ENCODE results near the gene CAMK2B.
"Not testable (repeated sequence)": the region's sequence is repeated elsewhere in the genome, so short reads cannot be mapped to it uniquely, and the experiment has no call there.

CAMK2B gene

GRCh38 chr7:44188480-44189225 lies 136.7 kb downstream of the CAMK2B start:
- H3K4me3 Mint-ChIP-seq: no peak overlapping the region

GRCh38 chr7:44187636-44188416 lies 137.6 kb downstream of the CAMK2B start:
- H3K27ac Mint-ChIP-seq: no peak overlapping the region
- no peaks in the 10 kb centered on the region for H3K9me3 Mint-ChIP-seq
- H3K4me3 Mint-ChIP-seq: no peak overlapping the region
- peaks cover 3% of the 10 kb centered on the region for H3K27me3 Mint-ChIP-seq
- no peaks in the 10 kb centered on the region for H3K36me3 Mint-ChIP-seq
- H3K4me1 Mint-ChIP-seq: no peaks in the 10 kb centered on the region

More at GRCh38 chr7:44188480-44189225, 136.7 kb downstream of the CAMK2B start:
- no peak overlapping the region for H3K27ac Mint-ChIP-seq
- H3K27me3 Mint-ChIP-seq: peaks cover 3% of the 10 kb centered on the region
- no peaks in the 10 kb centered on the region for H3K36me3 Mint-ChIP-seq
- H3K9me3 Mint-ChIP-seq: no peaks in the 10 kb centered on the region
- peaks cover under 1% of the 10 kb centered on the region for H3K4me1 Mint-ChIP-seq

GRCh38 chr7:44186736-44187135 lies 138.7 kb downstream of the CAMK2B start:
- no peak overlapping the region for H3K27ac Mint-ChIP-seq
- H3K4me1 Mint-ChIP-seq: no peaks in the 10 kb centered on the region

GRCh38 chr7:44185729-44186128 lies 139.7 kb downstream of the CAMK2B start:
- Mint-ChIP-seq H3K27me3 (no peaks in the 10 kb centered on the region), H3K9me3 (peaks cover 5% of the 10 kb centered on the region), H3K4me1 (no peaks in the 10 kb centered on the region), H3K36me3 (no peaks in the 10 kb centered on the region), H3K27ac (no peak overlapping the region), H3K4me3 (no peak overlapping the region)

More at GRCh38 chr7:44186736-44187135, 138.7 kb downstream of the CAMK2B start:
- Mint-ChIP-seq H3K9me3 (no peaks in the 10 kb centered on the region), H3K27me3 (no peaks in the 10 kb centered on the region), H3K4me3 (no peak overlapping the region), H3K36me3 (no peaks in the 10 kb centered on the region)

GRCh38 chr7:44184873-44185446 lies 140.4 kb downstream of the CAMK2B start:
- Mint-ChIP-seq H3K4me1 (no peaks in the 10 kb centered on the region), H3K27me3 (no peaks in the 10 kb centered on the region), H3K4me3 (no peak overlapping the region), H3K36me3 (no peaks in the 10 kb centered on the region), H3K27ac (no peak overlapping the region), H3K9me3 (peaks cover 5% of the 10 kb centered on the region)

GRCh38 chr7:44184206-44184872 lies 141.1 kb downstream of the CAMK2B start:
- no peaks in the 10 kb centered on the region for H3K4me1 Mint-ChIP-seq
- H3K27ac Mint-ChIP-seq: no peak overlapping the region
- H3K9me3 Mint-ChIP-seq: peaks cover 5% of the 10 kb centered on the region

GRCh38 chr7:44183386-44183785 lies 142.0 kb downstream of the CAMK2B start:
- H3K27ac Mint-ChIP-seq: no peak overlapping the region
- peaks cover 5% of the 10 kb centered on the region for H3K9me3 Mint-ChIP-seq
- no peaks in the 10 kb centered on the region for H3K36me3 Mint-ChIP-seq
- H3K4me1 Mint-ChIP-seq: no peaks in the 10 kb centered on the region
- no peaks in the 10 kb centered on the region for H3K27me3 Mint-ChIP-seq
- H3K4me3 Mint-ChIP-seq: no peak overlapping the region

More at GRCh38 chr7:44184206-44184872, 141.1 kb downstream of the CAMK2B start:
- no peaks in the 10 kb centered on the region for H3K36me3 Mint-ChIP-seq
- H3K4me3 Mint-ChIP-seq: no peak overlapping the region
- no peaks in the 10 kb centered on the region for H3K27me3 Mint-ChIP-seq

- Mint-ChIP-seq H3K4me3 (no peak overlapping the region), H3K36me3 (no peaks in the 10 kb centered on the region), H3K27ac (no peak overlapping the region)
These were observed 142.6 kb downstream of the CAMK2B start for GRCh38 chr7:44182827-44183226.

GRCh38 chr7:44180631-44181030 lies 144.8 kb downstream of the CAMK2B start:
- H3K4me3 Mint-ChIP-seq: no peak overlapping the region
- H3K27ac Mint-ChIP-seq: no peak overlapping the region
- H3K36me3 Mint-ChIP-seq: no peaks in the 10 kb centered on the region
- no peaks in the 10 kb centered on the region for H3K4me1 Mint-ChIP-seq
- peaks cover 2% of the 10 kb centered on the region for H3K27me3 Mint-ChIP-seq
- H3K9me3 Mint-ChIP-seq: peaks cover 5% of the 10 kb centered on the region

More at GRCh38 chr7:44182827-44183226, 142.6 kb downstream of the CAMK2B start:
- Mint-ChIP-seq H3K27me3 (no peaks in the 10 kb centered on the region), H3K9me3 (peaks cover 5% of the 10 kb centered on the region), H3K4me1 (no peaks in the 10 kb centered on the region)

GRCh38 chr7:44177570-44178131 lies 147.7 kb downstream of the CAMK2B start:
- Mint-ChIP-seq H3K4me3 (no peak overlapping the region), H3K9me3 (peaks cover 5% of the 10 kb centered on the region), H3K27me3 (peaks cover 4% of the 10 kb centered on the region), H3K4me1 (no peaks in the 10 kb centered on the region), H3K27ac (no peak overlapping the region), H3K36me3 (no peaks in the 10 kb centered on the region)

- Mint-ChIP-seq H3K27me3 (peaks cover 4% of the 10 kb centered on the region), H3K36me3 (no peaks in the 10 kb centered on the region), H3K4me3 (no peak overlapping the region), H3K27ac (no peak overlapping the region), H3K4me1 (no peaks in the 10 kb centered on the region), H3K9me3 (peaks cover 5% of the 10 kb centered on the region)
These were observed 148.9 kb downstream of the CAMK2B start for GRCh38 chr7:44176486-44176885.

- Mint-ChIP-seq H3K27ac (no peak overlapping the region), H3K4me3 (no peak overlapping the region), H3K36me3 (no peaks in the 10 kb centered on the region), H3K9me3 (no peaks in the 10 kb centered on the region), H3K4me1 (no peaks in the 10 kb centered on the region), H3K27me3 (peaks cover 4% of the 10 kb centered on the region)
These were observed 149.7 kb downstream of the CAMK2B start for GRCh38 chr7:44175730-44176129.

- H3K9me3 Mint-ChIP-seq: not testable (repeated sequence)
These were observed 150.8 kb downstream of the CAMK2B start for GRCh38 chr7:44174694-44174948.

GRCh38 chr7:44173911-44174693 lies 151.3 kb downstream of the CAMK2B start:
- Mint-ChIP-seq H3K27me3 (peaks cover 4% of the 10 kb centered on the region), H3K36me3 (no peaks in the 10 kb centered on the region), H3K4me1 (no peaks in the 10 kb centered on the region), H3K4me3 (no peak overlapping the region), H3K9me3 (no peaks in the 10 kb centered on the region), H3K27ac (no peak overlapping the region)

More at GRCh38 chr7:44174694-44174948, 150.8 kb downstream of the CAMK2B start:
- not testable (repeated sequence) for H3K4me1 Mint-ChIP-seq, H3K27ac Mint-ChIP-seq, H3K27me3 Mint-ChIP-seq, H3K36me3 Mint-ChIP-seq, H3K4me3 Mint-ChIP-seq
